Stimulated activated CD4-positive, alpha-beta T cell treated with anti-CD3 and anti-CD28 coated beads, Interleukin-15, amount 100 ng/mL, for 48 hours (primary cell): ENCODE data around the gene CHCHD3.
"Not testable (repeated sequence)": the region's sequence is repeated elsewhere in the genome, so short reads cannot be mapped to it uniquely, and the experiment has no call there.

Experiments
- DNase-seq, 2 donors: peaks; one replicate each; pipeline ENCODE4 v3.0.0-alpha.2; 2020; ENCODE audit warnings: low read depth in 2 of 2

Gene CHCHD3

DNA sequence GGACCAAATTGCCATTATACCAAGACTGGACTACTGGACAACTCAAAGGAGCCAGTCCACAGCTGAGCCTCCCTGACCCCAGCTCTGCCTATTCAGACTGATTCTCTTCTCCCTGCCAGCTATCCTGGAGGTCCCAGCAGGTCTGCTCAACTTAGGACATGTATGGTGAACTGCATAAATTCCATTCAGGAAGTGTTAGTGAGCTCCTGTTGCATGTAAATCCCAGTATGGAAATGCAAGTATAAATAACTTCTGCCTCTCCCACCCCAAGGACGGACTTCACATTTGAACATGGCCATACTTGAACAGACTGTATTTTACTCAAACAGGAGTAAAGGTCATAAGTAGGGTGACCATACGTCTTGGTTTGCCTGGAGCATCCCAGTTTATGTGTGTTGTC lies 128.4 kb downstream of the CHCHD3 start:
- no peak for DNase-seq

DNA sequence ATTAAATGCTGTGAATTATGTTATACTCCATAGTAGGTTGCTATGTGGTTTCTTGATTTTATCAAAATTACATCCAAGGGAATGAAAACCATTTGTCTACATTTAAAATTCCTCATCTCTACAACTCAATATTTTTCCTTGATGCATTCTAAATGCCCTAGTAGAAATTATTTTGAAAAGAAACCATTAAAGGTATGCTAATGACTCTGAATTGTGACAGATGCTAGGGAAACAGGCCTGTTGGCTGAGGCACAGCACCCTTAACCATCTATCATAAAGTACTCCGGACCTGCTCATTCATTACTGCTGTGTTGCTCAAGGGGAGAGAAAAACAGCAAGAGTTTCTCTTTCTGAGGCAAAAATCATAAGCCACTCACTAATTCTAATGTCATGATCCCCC lies 131.2 kb downstream of the CHCHD3 start:
- no peak for DNase-seq

DNA sequence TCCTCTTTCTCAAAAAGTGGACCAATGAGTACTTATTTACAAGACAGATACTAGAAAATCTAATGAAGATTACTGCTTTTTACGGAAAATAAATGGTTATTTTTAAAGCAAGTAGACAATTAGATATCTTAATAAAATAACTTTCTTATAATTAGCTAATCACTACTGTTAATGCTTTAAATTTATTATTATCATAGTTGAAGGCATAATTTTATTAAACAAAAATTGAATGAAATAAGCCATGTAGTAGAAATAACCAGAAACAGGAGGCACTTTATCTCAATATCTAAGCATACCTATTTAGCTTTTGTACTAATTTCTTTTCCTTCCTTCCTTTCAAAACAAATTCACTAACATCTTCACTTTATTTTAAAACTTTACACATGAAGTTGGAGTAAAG lies 134.9 kb downstream of the CHCHD3 start:
- DNase-seq: no peak

DNA sequence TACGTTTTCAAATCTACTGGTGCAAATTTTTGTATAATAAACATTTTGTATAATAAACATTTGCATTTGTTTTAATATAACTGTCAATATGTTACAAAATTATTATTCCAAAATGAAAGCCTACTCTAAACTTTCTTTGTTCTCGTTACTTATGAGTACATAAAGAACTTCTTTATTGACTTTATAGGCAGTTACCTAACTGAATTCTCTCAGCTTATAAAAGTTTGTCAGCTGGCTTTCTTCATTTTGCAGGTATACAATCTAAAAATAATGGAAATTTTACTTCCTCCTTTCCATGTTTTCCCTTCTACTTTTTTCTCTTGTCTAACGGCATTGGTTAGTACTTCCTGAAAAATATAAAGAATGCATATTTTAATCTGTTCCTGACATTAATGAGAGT lies 137.1 kb downstream of the CHCHD3 start:
- no peak for DNase-seq

DNA sequence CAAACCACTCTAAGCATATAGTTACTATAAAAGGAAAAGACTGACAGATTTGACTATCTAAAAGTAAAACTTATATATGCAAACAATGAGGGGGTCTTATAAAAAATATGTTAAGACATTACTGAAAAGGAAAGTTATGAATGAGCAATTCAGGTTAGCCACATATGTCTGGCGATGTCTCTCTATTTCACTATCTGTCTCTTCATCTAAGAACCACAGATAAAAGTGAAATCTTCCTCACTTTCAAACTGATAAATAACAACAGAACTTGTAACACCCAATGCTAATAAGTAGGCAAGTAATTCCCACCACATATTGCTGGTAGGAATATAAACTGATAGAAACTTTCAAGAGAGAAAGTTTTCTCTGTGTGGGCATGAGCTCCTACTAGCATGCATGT lies 138.2 kb downstream of the CHCHD3 start:
- no peak for DNase-seq

DNA sequence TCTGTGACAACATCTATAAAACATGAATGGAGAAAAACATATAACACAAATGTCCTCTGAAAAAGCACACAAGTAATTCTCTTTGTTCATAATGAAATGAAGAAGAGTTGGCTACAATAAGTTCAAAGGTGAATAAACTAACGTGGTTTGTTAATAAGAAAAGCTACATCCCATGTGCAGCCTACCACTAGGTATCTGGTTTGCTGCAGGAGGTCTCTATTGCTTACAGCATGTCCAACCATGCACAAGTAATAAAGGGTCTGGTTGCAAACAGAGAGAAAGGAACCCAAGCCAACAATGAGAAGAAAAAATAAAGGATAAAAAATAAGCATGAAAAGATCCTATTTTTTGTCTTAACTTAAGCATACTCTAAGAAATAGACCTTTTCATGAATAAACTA lies 139.2 kb downstream of the CHCHD3 start:
- DNase-seq: no peak

DNA sequence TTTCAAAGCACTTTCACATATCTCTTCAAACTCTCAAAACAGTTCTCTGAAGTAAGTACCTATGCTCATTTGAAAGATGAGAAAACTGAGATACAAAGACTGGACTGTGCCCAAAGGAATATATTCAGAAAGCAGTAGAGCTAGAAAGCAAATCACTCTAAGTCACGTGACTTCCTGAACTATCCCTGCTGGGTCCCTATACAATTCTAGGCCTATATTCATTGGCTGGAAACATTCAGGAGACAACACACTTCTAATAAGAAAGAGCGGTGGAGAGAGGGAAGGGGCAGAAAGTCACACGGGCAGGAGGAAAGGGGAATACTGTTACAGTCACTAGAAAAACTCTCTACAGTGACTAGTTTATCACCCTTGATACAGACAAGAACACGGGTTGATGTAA lies 140.0 kb downstream of the CHCHD3 start:
- no peak for DNase-seq

DNA sequence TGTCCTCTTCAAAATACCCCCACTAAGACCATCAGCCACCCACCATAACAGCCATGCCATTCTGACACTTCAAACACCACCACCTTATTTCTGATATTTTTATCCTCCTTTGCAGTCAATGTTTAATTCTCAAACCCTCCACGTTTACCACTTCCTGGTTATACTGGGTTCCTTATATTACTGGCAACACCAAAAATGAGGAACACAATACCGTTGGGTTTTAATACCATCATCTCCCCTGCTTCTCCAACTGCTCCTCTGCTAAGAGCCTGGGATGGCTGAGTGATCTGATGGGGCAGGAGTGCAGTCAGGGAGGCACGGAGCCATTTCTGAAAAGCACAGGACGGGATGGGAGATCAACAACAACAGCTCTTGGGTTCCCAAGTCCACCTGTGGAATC lies 140.5 kb downstream of the CHCHD3 start:
- DNase-seq: no peak

DNA sequence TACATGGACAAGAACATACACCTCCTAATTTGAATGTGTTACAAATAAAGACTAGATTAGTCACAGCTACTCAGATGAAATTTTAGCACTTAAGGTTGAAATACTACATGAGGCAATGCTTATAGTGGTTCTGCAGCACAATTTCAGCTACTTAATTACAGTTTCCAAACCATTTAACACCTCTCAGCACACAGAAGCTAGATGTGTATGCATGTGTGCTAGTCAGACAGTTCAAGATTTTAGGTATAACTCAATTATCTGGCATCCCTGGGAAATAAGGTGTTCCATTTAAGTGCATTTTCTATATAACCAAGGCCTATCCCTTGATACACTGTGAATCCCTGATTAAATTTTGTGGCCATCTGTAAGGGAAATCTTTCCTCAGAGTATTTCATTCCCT lies 141.8 kb downstream of the CHCHD3 start:
- no peak for DNase-seq

DNA sequence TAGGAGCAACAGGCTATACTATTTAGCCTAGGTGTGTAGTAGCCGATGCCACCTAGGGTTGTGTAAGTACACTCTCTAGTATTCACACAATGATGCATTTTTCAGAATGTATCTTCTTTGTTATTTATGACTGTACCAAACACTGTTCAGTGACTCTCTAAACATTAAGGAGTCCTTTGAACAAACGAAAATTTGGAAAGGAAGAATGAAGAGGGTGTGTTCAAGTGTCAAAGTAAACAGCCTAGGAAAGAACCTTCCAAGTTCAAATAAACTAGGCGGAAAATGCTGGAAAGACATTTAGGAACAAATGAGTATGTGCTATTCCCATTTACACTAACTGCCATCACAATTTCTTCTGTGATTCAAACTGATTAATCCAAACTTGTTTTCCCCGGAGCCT lies 142.4 kb downstream of the CHCHD3 start:
- no peak for DNase-seq

DNA sequence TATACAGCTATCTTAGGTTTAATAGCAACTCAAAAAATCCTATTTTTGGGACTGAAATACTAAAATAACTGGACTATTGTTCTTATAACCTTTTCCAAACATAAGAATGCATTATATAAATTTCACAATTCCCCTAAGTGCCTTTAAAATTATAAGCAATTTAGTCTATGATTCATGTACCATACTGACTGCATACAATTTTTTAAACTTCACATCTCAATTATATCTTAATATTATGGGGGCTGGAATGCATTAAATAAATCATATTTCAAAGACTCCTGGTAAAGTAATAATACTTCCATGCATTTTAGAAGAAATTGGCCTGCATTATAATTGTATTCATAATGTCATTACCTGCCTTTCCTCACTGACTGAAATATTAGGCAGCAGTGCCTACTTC lies 144.6 kb downstream of the CHCHD3 start:
- DNase-seq: no peak

DNA sequence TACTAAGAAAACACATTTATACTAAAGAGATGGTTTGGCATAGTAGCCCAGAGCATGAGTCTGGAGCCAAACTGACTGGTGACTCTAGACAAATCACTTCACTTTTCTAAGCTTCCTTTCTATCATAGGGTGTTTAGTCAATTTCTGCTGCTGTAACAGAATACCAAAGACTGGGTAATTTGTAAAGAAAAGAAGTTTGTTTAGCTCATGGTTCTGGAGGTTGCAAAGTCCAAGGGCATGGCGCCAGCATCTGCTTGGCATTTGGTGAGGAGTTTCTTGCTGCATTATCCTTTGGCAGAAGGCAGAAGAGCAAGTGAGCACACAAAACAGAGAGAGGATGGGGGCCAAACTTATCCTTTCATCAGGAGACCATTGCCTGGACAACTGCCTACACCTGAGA lies 146.3 kb downstream of the CHCHD3 start:
- no peak for DNase-seq

DNA sequence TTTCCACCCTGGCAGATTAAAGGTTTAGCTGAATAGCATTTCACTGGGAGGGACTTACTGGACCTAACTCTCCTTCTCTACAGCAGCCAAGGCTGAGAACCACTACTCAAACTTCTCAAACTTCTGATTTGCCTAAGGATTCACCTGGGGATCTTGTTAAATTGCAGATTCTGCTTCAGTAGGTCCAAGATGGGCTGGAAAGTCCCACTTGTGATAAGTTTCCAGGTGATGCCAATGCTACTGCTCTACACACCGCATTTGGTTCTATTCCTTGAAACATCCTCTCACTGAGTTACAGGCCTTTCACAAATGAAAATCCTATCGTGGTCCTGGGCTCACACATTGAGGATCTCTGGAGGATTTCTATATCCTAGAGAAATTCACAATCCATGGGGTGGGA lies 147.9 kb downstream of the CHCHD3 start:
- no peak for DNase-seq

DNA sequence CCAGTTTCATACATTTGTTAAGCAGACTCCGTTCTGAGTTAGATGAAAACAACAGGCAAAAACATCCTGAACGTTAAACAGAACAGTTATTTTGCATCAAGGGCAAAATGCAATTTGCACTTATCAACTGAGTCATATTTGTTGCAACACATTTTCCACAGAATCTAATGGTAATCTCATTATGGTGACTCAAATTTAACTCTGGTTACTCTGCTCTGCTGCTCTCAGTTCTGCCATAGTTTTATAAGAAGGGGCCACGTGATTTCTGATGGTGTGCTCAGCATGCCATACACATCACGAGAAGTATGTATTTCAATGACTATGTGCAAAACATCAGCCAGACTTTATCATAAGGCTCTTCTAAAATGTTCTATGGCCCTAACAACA lies 148.8 kb downstream of the CHCHD3 start:
- DNase-seq: no peak

DNA sequence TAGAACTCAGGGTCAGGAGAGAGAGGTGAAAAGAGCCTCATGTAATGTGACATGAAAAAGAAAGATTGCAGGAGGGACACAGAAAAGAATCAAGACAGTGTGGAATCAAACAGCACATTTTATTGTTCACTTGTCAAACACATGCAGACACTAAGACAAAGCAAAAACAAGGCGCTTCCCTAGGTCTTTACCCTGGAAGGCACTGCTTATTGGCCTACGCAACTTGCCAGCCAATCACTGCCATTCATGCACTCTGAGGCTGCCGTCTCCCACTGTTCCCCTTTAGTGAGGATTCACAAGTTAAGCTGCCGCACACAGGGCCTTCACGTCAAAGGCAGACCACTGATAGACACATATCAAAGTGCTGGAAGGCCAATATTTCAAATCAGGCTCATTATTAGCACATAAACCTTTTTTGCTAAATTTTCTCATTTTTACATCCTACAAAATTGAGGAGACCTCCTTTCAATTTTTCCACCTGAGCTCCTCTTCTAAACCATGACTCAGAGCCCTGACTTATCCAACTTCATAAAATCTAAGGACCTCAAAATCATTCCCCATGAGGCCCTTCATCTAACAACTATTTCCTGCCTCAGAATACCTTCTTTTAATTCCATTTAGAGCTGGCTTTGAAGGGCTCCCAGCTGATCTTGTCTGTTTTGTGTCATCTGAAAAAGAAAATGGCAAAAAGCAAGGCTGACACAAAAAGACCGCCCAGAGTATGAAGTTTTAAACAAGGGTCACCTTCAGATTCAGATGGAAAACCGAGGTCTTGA lies 149.4 kb downstream of the CHCHD3 start:
- no peak for DNase-seq

DNA sequence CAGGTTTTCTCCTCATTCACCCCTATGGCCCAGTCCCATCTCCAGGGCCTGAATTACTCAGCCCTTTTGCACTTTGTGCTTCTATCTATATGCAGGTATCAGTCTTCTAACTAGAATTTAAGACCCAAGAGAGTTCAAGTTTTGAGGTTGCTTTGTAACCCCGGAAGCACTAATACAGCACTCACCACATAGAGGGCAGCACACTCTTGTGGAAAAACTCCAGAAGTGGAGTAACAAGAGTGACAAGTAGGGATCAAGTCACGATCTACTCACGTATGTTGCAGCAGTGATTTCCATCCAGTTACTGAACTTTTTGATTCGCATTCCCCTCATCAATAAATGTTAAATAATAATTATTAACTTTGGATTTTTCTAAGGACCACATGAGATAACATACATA lies 151.0 kb downstream of the CHCHD3 start:
- DNase-seq: no peak

DNA sequence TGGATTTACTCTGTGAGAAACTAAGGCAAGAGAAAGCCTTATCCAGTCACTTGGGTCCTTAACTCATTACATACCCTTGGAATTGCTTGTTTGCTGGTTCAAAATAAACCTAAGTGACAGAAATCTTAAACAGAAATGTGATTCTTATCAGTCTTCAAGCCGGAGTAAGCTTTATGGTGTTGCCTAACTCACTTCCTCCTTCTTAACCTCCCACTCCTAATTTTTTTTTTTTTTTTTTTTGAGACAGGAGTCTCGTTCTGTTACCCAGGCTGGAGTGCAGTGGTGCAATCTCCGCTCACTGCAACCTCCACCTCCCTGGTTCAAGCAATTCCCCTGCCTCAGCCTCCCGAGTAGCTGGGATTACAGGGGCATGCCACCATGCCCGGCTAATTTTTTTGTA lies 151.9 kb downstream of the CHCHD3 start:
- not testable (repeated sequence) for DNase-seq

DNA sequence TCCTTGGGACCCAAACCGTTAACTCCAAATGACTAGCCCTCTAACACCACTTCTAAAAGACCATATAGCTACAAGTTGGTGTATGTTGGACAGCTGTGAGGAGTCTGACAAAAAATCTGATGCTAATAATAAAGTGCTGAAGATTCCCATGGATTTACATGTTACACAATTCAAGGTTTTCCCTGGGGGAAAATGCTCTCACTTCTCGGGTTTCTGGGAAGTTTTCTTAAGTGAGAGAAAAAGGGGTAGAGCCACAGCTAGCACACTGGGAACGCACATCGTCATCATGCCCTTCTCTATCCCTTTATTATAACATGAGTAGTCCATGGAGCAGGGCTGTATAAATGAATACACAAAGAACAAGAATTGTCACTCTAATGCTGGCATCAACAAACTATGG lies 162.1 kb downstream of the CHCHD3 start:
- DNase-seq: no peak

DNA sequence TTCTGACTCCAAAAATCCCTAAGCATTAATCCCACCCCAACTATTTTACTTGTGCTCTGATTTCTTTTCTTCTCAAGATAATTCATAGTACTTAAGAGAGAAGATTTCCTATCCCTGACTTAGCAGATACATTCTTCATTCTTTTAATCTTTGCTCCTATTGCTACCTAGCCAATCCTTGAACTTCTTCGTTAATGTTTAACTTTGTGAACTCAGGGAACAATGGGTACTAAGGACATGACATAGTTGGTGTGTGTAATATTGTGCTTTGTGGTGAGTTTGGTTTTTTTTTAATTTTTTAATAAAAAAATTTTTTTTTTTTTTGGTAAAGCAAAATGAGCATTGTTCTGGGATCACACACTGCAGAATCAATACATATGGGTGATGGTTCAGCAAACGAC lies 166.2 kb downstream of the CHCHD3 start:
- DNase-seq: no peak

DNA sequence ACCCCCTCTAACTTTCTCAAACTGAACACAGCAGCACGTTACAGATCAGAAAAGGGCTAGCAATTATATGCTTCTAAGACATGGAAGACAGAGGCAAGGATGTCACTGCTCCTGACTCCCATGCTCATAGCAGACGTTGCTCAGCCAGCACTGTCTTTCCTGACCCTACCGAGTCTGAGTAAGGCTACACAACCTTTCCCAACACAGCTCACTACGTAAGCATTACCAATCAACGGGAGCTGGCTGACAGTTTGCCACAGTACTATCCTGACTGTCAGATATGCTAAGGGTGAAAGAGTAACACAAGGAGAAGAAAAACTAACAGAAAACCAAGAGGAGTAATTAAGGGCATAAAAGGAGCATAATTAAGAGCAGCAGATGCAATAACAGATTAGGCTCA lies 171.2 kb downstream of the CHCHD3 start:
- no peak for DNase-seq

DNA sequence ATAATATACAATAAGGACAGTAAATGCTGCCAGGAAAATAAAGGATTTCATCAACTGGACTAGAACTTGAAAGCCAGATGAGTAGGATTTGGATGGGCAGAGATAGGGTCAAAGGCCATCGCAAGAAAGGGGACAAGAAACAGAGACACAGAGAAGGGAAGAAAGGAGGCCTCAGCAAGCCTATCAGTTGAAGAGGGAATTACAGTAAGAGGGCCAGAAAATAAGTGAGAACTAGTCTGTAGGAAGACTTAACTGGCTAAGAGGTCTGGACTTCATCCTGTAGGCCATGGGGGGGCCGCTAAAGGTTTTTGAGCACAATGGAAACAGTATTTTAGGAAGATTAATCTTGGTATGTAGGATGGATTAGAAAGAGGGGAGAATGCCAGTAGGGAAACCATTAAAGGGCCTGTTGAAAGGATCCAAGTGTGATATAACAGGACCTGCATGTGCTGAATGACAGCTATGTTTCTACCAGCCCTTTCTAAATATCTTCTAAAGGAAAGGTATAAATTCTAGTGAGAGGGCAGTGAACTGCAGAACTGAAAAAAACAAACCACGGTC lies 174.4 kb downstream of the CHCHD3 start:
- DNase-seq: no peak

DNA sequence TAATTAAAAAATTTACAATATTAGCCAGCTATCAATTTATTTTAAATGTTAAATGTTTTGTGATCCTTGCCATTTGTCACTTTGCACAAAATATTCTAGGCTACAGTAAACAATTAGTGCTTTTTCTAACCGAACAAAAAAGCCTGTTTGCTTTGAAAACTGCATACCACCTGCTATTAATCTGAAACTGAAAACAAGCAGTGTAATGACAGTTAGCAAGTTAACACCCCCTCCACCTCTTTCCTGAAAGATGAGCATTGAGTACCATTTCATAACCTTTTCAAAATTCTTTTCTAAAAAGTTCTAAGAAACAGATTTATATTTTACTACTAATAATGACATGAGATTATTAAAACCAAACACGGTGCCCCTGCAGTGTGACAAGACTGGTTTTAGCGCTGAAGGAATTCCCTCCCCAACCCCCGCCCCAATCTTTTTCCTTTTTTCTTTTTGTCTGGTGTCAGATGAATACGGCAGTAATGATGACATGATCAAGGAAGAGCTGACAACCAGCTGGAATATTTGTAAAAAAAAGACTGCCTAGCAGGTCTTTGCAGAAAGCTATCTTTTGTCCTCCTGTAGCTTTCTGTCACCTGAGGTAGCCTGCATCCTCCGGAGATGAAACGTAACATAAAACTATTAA lies 175.6 kb downstream of the CHCHD3 start:
- no peak for DNase-seq

DNA sequence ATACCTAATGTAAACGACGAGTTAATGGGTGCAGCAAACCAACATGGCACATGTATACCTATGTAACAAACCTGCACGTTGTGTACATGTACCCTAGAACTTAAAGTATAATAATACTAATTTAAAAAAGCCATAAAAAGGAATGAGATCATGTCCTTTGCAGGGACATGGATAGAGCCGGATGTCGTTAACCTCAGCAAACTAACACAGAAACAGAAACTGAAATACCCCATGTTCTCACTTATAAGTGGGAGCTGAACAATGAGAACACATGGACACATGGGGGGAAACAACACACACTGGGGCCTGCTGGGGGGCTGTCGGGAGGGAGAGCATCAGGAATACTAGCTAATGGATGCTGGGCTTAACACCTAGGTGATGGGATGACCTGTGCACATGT lies 176.8 kb downstream of the CHCHD3 start:
- DNase-seq: not testable (repeated sequence)

DNA sequence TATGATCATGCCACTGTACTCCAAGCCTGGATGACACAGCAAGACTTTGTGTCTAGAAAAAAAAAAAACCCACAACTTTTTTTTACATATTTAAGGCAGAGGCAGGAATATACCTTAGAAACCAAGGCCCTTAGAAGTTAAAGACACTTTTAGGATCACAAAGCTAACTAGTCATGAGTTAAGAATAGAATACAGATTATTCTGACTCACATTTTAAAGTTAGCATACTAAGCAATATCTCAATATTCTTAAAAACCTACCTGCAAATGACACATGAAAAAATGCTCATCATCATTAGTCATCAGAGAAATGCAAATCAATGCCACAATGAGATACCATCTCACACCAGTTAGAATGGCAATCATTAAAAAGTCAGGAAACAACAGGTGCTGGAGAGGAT lies 177.7 kb downstream of the CHCHD3 start:
- DNase-seq: no peak
